Astrocyte of the spinal cord (primary cell): ENCODE results near the gene LARP6.
"Not testable (repeated sequence)": the region's sequence is repeated elsewhere in the genome, so short reads cannot be mapped to it uniquely, and the experiment has no call there.

ENCODE experiments used
- DNase-seq: peaks from one replicate; pipeline ENCODE4 v3.0.0; 2011; ENCODE audit warnings: low read depth, low spot score
- H3K4me3 ChIP-seq: 2 replicates; pipeline ENCODE4 v1.5.1; 2011; ENCODE audit warnings: low read depth, mild to moderate bottlenecking, low read length, moderate library complexity
- in situ Hi-C: cut with HindIII; loops from 2 replicates; pipeline ENCODE4 v1.10.0; 2017; ENCODE audit warnings: low sequenced_read_pairs
- TF ChIP-seq, protein P1 (sequence below): IDR thresholded peaks from 2 replicates; pipeline ENCODE4 v1.5.1; 2012; ENCODE audit warnings: low read depth, mild to moderate bottlenecking, low read length, inconsistent platforms

The LARP6 gene

DNA sequence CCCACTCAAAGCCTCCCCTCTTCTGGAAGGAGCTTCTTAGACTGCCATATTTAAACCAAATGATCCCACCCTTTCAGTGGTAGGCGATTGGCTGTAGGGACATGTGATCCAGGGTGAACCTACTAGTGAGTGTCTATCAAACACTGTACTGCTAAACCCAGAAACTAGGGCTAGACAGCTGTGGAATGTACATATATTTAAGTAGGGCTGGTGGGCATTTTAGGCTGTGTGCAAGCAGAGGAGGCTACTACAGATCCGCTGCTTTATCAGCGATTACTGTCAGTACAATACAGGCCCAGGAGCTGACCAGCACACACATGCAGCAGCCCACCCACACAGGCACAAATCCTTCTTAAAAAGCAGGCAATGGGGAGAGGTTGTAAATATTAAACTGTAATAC, 15.4 kb upstream of the LARP6 start:
- TF ChIP-seq, protein P1, sequence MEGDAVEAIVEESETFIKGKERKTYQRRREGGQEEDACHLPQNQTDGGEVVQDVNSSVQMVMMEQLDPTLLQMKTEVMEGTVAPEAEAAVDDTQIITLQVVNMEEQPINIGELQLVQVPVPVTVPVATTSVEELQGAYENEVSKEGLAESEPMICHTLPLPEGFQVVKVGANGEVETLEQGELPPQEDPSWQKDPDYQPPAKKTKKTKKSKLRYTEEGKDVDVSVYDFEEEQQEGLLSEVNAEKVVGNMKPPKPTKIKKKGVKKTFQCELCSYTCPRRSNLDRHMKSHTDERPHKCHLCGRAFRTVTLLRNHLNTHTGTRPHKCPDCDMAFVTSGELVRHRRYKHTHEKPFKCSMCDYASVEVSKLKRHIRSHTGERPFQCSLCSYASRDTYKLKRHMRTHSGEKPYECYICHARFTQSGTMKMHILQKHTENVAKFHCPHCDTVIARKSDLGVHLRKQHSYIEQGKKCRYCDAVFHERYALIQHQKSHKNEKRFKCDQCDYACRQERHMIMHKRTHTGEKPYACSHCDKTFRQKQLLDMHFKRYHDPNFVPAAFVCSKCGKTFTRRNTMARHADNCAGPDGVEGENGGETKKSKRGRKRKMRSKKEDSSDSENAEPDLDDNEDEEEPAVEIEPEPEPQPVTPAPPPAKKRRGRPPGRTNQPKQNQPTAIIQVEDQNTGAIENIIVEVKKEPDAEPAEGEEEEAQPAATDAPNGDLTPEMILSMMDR: no peak
- in situ Hi-C loops: no loop called here
- no peak overlapping the region for H3K4me3 ChIP-seq
- no peak for DNase-seq

DNA sequence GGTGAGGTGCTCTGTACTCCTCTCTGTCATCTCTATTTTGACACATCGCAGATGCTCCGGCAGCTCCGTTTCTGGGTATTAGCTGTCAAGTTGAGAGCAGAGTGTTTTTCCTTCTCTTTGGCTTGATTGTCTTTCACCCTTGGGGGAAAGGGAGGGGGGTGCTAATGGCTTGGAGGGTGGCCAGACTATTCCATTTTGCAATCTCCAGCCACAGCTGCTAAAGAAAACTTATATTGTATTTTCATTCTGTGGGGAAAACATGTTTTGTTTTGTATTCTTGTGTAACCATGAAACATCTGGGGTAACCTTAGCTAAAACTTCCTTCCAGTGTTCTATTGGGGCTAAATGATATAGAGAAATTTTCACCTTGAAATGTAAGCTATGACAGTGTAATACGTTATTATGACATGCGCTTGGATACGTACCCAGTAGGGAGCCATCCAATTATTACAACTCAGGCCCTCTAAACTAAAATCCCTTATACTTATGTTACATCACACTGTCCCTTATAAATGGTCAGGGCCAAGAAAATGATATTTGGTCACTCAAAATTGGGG, 14.0 kb upstream of the LARP6 start:
- peak; percentile 65 for DNase-seq

DNA sequence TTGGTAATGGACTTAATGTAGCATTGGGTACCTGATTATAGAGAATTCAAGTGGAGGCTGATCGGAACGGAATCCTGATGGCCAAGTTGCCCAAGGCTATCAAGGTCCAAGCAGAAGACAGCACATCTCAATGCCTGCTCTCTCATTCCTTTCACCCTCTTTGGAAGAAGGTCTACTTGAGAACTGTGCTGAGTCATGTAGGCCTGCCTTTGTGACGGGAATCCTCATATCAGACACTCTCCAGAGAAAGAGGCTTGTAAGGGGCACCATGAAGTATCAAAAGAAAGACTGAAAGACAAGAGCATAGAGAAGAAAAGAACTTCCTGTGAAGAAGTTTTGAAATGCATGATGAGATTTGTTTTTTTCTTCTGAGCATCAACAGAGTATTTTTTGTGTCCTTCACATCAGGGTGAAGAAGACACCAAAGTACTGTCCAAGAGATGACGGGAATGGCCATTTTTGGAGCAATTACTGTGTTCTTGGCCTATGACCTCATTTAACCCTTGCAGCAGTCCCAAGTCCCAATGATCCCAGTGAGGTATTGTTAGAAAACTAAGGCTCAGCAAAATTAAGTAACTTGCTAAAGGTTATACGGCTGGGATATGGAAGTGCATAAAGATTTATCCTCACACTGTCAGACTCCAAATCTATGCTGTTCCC, 13.2 kb upstream of the LARP6 start:
- in situ Hi-C loops: no loop called here
- TF ChIP-seq, protein P1: no peak
- DNase-seq: no peak
- no peak overlapping the region for H3K4me3 ChIP-seq

More for the DNA sequence above, 14.0 kb upstream of the LARP6 start:
- H3K4me3 ChIP-seq: no peak overlapping the region
- TF ChIP-seq, protein P1: no peak
- in situ Hi-C loops: no loop called here

DNA sequence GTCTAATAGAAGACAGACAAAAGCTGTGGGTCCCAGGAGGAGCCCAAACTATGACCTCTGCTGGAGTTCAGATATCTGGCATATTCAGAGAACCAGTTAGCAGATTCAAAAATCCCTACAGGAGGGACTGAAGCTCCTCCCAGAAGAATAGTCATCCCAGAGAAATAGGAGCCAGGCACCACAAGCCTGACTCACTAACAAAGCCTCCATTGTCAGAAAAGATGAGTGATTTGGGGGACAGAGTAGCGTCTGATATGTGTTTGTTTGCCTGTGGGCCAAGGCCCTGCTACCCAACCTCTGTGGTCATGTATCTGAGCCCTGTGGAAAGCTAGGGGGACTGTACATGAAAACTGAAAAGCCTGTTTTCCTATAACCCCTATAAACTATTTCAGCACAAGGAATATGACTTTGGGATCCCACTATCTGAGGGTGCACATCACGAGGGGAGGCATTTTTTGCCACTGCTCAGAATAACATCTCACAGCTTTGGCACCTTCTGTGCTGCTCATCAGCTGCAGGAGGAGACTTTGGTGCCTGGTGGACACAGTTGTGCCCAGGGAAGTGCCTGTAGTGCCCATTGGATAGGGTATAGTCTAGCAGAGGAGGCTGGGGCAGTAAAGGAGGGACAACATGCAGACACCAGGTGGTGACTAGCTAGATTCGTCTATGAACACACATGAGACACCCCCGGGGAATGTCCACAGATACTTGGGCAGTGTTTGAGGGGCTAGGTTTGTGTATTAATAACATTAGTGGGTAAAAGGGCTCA, 9.7 kb upstream of the LARP6 start:
- peak; percentile 89 for DNase-seq
- TF ChIP-seq, protein P1: no peak
- H3K4me3 ChIP-seq: no peak overlapping the region
- in situ Hi-C loops: no loop called here

DNA sequence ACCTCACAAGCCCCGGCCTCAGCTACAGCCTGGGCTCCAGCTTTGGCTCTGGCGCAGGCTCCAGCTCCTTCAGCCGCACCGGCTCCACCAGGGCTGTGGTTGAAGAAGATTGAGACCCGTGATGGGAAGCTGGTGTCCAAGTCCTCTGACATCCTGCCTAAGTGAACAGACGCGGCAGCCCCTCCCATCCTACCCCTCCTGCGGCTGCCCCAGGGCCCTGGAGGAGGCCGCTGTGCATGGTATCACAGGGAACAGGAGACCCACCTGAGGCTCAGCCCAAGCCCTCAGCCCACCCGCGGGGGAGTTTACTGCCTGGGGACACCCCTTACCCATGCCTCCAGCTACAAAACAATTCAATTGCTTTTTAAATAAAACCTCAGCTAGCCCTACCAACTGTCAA, 6.0 kb upstream of the LARP6 start:
- no peak overlapping the region for H3K4me3 ChIP-seq
- DNase-seq: no peak
- in situ Hi-C loops: no loop called here
- TF ChIP-seq, protein P1: no peak

DNA sequence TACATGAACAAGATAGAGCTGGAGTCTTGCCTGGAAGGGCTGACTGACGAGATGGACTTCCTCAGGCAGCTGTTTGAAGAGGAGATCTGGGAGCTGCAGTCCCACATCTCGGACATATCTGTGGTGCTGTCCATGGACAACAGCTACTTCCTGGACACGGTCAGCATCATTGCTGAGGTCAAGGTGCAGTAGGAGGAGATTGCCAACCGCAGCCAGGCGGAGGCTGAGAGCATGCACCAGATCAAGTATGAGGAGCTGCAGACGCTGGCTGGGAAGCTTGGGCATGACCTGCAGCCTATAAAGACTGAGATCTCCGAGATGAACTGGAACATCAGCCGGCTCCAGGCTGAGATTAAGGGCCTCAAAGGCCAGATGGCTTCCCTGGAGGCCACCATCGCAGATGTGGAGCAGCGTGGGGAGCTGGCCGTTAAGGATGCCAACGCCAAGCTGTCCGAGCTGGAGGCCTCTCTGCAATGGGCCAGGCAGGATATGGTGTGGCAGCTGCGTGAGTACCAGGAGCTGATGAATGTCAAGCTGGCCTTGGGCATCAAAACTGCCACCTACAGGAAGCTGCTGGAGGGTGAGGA, 5.5 kb upstream of the LARP6 start:
- in situ Hi-C loops: no loop called here
- DNase-seq: no peak
- TF ChIP-seq, protein P1: no peak
- no peak overlapping the region for H3K4me3 ChIP-seq

DNA sequence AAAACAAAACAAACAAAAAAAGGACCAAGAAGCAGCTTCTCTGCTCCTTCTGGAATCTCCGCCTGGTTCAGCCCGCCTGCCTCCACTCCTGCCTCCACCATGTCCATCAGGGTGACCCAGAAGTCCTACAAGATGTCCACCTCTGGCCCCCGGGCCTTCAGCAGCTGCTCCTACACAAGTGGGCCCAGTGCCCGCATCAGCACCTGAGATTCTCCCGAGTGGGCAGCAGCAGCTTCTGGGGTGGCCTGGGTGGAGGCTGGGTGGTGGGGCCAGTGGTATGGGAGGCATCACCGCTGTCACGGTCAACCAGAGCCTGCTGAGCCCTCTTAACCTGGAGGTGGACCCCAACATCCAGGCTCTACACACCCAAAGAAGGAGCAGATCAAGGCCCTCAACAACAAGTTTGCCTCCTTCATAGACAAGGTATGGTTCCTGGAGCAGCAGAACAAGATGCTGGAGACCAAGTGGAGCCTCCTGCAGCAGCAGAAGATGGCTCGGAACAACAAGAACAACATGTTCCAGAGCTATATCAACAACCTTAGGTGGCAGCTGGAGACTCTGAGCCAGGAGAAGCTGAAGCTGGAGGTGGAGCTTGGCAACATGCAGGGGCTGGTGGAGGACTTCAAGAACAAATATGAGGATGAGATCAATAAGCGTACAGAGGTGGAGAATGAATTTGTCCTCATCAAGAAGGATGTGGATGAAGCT, 4.8 kb upstream of the LARP6 start:
- DNase-seq, H3K4me3 ChIP-seq, in situ Hi-C loops: not testable (repeated sequence)
